NCI-H128 (cell line): ENCODE results near the gene HRH2.
"Not testable (repeated sequence)": the region's sequence is repeated elsewhere in the genome, so short reads cannot be mapped to it uniquely, and the experiment has no call there.

Experiments used
- DNase-seq: peaks from one replicate; lab custom pipeline; 2025; ENCODE audit not compliant: unreplicated experiment; lab: John Stamatoyannopoulos, UW

HRH2 gene

DNA sequence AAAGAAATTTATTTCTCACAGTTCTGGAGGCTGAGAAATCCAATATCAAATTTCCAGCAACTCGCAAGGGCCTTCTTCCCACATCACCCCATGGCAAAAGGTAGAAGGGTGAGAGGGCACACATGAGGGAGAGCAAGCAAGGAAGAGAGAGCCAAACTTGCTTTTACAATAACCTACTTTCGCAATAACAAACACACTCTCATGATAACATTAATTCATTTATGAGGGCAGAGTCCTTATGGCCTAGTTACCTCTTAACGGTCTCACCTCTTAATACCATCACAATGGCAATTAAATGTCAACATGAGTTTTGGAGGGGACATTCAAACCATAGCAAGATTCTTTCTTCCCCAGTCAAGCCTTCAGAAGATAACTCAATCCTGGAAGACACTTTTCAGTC, 11.6 kb upstream of the HRH2 start:
- DNase-seq: no peak

DNA sequence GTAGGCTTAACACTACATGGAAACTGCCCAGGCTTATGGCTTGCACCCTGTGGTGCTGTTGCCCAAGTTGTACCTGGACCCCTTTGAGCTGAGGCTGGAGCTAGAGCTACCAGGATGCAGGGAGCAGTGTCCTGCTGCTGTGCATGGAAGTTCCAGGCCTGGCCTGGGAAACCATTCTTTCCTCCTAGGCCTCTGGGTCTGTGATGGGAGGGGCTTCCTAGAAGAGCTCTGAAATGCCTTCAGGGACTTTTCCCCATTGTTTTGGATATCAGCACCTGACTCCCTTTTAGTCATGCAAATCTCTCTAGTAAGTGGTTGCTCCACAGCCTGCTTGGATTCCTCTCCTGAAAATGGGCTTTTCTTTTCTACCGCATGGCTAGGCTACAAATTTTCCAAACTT, 7.9 kb upstream of the HRH2 start:
- DNase-seq: no peak

DNA sequence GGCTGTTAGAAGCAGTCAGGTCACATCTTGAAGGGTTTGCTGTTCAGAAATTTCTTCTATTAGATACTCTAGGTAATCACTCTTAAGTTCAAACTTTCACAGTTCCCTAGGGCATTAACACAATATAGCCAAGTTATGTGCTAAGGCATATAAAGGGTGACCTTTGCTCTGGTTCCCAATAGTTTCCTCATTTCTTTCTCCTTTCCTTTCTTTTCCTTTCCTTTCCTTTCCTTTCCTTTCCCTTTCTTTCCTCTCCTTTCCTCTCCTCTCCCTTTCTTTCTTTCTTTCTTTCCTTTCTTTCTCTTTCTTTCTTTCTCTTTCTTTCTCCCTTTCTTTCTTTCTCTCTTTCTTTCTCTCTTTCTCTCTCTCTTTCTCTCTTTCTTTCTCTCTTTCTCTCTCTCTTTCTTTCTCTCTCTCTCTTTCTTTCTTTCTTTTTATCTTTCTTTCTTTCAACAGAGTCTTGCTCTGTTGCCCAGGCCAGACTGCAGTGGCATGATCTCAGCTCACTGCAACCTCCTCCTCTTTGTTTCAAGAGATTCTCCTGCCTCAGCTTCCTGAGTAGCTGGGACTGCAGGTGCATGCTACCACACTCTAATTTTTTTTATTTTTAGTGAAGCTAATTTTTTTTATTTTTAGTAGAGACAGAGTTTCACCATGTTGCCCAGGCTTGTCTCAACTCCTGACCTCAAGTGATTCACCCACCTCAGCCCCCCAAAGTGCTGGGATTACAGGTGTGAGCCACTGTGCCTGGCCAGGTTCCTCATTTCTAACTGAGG, 7.3 kb upstream of the HRH2 start:
- not testable (repeated sequence) for DNase-seq

DNA sequence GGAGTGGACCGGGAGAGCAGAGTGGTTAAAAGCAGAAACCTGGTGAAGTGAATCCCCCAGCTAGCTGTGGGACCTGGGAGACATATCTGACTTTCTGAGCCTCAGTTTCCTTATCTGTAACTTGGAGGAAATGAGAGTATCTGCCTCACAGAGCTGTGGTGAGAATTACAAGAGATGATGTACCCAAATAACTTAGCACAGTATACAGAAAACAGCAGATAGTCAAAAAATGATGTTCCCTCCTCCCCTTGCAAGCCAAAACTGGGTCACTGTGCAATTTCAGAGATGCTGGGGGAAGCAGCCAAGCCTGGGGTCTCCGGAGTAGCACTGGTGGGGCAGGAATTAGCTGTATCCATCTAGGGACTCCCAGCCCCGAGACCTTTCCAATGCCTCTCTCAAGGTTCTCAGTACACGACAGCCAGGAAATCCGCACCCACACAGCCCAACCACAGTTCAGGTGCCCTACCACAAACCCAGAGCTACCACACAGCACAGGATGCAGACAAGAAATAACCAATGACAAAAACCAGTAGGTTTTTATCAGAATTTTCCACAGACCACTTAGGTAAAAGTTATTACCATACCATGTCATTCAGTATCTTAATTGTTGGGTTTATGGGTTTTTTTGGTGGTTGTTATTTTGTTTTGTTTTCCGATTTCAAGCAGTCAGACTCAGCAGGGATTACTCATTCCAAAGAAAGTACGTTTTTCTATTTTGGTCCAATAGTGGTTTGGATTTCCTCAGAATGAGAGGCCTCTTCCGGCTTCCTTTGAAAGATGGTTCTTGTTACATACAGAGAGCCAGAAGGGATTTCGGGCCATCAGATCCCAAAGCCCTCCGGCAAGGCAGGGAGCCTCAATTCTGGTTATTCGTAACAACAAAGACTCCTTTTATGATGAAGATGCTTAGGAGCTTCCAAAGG, 4.9 kb upstream of the HRH2 start:
- no peak for DNase-seq

DNA sequence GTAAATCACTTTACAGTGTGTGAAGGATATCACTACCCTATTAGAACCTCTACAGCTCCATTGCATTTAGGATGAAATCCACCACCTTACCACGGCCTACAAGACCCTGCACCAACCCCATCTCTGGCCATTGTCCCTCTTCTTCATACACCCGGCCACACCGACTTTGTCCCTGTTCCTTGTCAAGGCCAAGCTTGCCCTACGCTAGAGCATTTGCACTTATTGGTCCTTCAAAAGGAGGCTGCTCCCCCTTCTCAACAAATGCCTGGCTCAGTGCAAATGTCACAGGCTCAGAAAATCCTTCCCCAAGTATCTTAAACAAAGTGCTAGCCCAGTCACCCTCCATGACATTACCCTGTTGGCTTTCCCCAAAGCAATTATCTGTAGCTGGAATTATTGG, 4.1 kb upstream of the HRH2 start:
- no peak for DNase-seq

DNA sequence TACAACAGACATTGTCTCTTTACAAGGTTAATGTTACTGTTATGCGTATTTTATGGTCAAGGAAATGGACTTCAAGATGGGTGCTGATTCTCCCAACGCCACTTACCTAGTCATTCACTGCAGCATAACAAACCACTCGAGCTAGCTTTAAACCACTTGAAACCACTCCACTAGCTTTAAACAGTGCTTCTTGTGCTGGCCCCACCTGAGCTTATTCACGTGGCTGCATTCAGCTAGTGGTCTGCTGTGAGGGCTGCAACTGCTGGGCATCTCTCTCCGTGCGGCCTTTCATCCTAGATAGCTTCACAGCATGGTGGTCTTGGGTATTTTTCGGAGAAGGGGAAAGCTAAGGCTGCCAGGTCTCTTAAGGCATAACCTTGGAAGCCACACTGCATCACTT, 3.5 kb upstream of the HRH2 start:
- DNase-seq: peak; percentile 63

DNA sequence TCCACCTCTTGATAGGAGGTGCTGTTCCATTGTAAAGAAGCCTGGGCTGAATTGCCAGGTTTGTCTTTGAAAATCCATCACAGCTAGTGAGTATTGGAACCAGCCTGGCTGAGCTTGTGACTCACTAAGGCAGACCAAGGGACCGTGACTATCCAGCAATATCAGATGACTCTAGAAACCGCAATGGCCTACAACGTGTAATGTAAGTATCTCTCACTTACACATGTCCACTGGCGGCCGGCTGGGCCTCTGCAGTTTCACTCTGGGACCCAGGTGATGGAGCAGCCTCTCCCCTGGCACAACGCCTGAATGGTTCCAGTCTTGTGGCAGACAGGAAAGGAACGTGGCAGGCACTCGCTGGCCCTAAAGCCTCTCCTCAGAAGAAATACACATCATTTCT, 3.1 kb upstream of the HRH2 start:
- peak; percentile 2 for DNase-seq

DNA sequence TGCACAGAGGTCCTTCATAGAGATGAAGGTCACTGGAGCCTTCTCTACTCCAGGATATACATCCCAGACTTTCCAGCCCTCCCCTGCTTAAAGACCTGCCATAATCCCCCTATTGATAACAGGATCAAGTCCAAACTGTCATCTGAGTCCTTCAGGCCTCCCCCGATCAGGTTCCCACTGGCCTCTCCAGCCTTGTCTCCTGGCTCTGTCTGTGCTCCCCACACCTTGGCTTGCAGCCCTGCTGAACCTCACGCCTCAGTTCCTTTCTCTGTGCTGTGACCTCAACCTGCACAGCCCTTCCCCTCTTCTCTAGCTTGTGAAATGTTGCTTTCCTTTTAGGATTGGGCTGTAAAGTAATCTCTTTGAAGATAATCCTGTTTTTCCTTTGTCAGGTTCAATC, 2.5 kb upstream of the HRH2 start:
- DNase-seq: no peak

DNA sequence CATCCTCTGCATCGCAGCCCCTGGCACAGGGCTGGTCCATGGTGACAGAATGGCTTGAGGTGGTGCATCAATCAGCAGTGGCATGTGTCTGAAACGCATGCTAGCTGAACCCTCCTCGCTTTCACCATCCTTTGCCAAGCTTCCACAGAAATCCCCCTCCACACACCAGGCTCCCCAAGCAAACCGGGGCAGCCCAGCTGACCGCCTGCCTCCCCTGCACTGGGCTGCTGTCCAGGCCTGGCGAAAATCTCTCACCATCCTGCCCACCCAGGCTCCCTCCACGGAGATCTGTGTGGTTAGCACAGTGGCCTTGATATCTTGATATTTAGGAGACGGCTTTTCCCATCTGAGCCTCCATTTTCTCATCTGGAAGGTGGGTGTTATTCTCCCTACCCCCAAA, 905 bp upstream of the HRH2 start:
- DNase-seq: no peak

DNA sequence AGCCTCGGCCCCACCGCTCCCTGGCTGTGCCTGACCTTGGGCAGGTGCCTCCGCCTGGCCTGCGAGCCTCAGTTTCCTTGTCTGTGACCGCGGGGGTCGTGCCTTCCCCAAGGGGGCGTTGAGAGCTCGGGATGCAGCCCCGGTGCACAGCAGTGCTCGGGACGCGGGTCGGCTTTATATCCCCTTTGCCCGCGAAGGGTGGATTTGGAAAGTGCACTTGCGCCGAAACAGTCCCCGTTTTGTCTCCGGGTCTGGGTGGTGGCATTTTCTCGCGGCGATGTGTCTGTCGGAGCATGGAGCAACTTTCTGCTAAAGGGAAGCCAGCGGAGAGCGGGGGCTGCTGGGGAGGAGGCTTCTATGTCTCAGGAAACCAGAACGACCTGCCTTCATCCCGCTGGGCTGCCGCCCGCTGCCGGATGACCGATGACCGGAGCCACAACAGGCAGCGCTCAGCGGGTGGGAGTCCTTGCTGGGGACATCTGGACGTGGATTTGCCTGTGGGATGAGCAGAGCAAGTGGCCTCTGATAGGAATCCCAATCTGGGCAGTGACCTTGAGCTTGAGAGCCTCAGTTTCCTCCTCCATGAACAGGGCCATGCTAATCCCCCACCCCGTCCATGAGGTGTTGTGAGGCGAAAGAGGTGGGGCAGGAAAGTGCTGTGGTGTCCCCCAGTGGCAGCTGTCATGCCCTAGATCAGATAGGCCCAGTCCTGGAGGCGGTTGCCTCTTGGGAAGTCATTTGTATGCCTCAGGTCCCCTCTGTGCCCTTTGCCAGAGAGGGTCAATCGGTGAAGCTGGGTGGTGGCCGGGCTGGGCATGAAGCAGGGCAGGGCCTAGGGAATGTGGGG, 651 bp downstream of the HRH2 start:
- DNase-seq: no peak

DNA sequence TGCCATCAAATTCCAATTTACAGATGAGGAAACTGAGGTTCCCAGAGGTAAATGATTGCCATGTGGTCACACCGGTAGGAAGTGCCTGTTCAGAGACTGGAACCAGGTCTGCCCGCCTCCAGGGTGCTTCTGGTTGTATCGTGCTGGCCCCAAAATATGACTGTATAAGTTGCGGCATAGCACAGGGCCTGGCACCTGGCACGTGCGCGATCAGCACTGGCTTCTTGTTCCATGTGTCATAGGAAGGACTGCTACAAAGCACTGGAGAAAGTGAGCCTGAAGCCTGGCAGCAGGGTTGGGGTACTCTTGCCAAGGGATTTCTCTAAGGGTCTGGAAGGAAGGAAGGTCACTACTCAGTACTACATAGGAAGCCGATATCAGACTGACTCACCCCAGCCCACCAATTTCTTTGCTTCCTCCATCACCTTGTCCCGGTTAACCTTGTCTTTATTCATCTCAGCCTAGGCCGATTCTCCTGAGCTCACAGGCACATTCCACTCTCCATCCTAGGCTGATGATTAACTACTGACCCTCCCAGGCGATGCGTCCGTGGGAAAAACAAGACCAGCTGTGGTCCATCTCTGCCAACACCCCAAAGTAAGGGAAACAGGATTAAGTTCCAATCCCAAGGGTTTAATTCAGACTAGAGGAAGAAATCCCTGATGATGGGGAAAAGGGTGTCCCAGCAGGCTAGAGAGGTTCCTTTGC, 1.8 kb downstream of the HRH2 start:
- no peak for DNase-seq

DNA sequence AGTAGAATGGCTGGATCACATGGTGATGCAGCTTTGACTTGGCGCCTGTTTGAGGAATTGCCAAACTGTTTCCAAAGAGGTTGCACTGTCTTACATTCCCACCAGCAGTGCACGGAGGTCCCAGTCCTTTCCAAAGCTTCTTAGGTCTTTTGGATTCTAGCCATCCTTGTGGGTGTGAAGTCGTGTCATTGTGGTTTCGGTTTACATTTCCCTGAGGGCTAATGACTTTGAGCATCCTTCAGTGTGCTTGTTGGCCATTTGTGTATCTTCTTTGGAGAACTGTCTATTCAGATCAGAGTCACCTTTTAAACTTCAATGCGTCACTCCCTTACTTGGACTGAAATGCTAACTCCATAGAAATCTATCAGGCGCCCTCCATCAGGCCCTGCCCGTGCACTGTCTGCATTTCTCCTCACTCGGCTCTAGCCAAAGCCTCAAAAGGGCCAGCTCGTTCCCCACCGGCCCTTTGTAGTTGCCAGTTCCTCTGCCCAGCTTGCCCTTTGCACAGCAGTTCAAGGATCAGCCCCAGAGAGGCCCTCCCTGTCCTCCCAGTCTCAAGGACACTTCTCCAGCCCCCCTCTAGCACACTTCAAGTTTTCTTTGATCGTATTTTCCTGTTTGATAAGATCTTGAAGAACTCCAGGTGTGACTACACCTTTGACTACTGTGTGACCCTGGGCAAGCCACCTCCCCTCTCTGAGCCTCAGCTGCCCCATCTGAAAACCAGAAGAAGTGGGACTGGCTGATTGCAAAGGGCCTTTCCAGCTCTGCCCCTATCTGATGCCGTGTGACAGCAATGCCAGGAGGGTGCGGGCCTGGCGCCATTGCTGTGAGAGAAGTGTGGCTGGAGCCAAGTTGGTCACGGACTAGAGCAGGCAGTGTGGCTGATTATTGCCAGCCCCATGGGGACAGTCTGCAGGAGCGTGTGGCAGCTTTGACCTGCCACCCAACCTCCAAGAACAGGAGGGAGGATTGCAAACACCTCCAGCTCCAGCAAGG, 5.6 kb downstream of the HRH2 start:
- no peak for DNase-seq

DNA sequence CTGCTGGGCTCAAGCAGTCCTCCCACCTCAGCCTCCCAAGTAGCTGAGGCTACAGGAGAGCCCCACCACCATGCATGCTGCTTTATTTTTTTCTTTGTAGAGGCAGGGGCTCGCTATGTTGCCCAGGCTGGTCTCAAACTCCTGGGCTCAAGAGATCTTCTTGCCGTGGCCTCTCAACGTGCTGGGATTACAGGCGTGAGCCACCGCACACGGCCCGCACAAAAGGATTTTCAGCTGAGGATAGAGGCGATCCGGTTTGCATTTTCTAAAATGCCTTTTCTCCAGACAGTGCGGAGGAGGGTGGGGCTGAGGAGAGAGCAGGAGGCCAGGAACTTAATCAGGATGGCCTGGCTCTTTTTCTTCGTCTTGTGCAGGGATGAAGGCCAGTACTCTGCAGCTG, 6.9 kb downstream of the HRH2 start:
- DNase-seq: no peak

DNA sequence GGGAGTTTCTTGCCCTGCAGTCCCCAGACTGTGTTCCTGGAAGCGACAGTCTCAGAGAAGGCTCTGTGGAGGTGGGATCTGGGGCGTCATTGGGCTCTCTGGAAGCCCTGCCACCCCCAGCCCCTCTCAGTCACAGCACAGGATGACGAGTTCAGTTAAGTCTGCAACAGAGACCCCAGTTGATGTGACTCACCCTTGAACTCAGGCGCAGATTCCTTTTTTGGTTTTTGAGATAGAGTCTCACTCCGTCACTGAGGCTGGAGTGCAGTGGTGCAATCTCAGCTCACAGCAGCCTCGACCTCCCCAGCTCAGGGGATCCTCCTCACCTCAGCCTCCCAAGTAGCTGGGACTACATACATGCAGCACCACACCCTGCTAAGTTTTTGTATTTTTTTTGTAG, 8.3 kb downstream of the HRH2 start:
- DNase-seq: no peak

DNA sequence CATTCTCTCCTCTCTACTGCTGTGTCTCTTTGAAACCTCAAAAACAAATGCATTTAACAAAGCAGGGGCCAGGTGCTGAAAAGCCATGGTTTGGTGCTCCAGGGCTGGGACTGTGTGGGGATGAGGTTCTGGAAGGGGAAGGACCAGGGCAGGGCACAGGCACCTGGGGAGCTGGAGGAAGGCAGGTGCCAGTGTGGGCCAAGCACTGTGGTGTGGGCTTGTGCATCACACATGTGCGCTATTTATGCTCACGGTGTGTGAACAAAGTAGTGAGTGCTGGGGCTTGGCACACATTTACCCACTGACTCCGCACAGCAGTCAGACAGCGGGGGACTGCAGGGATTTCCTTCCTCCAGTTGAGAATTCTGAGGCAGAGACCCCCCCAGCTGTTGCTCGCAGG, 10.1 kb downstream of the HRH2 start:
- no peak for DNase-seq

DNA sequence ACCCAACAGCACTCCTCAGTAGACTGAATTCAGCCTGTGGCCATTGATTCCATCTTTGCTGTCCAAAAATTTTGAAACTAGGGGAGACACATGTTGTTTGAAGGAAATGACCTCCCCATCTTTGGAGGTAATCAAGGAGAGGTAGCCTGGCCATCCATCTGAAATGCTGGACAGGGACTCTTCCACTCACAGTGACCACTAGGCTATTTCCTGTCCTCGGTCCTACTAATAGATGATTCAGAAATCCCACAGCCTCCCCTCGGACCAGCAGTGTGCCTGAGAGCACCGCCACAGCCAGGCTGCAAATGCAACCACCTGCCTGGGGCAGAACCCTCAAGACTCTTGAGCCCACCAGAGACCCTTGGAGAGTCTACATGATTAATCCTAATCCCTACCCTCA, 12.5 kb downstream of the HRH2 start:
- no peak for DNase-seq

DNA sequence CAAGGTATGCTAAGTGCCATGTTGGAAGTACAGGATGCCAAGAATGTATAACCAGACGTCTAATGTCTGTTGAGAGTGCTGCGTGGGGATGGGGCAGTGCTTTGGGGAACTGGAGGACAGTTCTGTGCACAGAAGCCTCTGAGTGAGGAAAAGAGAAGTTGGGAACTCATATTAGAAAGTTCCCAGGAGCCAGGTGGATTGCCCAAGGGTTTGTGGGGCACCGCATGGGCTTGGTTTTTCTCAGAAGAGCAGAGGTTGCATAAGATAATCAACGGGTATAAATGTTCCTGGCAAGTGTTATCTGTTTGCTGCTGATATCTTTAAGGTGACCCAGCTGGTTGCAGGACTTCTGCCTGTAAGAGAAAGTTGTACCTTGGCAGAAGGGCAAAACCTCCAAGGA, 13.1 kb downstream of the HRH2 start:
- no peak for DNase-seq

DNA sequence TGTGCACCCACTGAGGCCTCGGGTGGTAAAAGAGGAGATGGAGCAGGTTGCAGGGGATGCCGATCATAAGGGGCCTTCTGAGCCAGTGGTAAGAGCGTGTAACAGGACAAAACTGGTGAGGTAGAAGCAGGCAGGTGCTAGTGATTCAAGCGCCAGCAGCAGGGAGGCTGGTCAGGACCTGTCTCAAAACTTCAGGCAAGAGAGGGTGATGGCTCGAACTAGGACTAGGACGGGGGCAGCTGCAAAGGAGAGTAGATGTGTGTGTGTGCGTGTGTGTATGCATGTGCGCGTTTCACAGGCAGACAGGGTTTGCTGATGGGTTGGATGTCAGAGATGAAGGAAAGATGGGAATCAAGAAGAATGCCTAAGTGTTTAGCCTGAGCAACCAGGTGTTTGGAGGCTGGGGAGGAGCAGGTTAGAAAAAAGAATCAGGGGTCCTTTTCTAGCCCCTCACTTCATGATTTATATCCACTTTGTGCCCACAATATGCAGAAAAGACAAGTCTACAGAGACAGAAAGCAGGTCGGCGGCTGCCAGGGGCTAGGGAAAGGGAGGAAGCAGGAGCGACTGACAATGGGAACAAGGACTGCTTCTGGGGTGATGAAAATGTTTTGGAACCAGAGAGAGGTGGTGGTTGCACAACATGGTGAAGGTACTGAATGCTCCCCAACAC, 15.2 kb downstream of the HRH2 start:
- DNase-seq: no peak

DNA sequence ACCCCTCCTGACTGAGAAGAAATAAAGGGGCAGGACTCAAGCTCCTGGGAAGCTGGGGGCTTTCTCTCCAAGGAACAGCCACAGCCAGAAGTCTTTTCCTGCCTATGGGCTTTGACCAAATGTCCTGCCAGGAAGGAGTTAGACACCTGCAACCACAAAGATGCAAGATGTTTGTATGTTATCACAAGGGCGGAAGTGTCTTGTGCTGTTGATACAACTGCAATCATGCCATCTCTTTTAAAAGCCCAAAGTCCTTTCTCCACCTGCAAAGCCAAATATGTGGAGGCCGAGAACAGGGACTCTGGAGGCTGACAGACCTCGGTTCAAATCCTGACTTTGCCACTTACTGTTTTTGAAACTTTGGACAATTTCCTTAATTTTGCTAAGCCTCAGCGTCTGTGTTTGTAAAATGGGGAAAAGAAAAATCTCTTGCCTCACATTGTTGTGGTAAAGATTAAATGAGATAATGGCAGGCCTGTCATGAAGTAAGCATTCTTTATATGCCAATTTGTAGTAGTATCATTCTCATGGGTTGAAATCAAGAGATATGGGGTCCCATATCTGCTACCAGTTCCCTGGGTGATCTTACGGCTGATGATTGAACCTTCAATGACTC, 17.0 kb downstream of the HRH2 start:
- DNase-seq: no peak
